ENCODE measurements around the gene KRT4. TPM values are rescaled to one million over a fixed set of nuclear protein-coding genes. Genes with fewer than 3 reads are reported as not detected.

Gene KRT4
- polyA plus RNA-seq, 1 donor from 2014 or later, result not detected

DNA sequence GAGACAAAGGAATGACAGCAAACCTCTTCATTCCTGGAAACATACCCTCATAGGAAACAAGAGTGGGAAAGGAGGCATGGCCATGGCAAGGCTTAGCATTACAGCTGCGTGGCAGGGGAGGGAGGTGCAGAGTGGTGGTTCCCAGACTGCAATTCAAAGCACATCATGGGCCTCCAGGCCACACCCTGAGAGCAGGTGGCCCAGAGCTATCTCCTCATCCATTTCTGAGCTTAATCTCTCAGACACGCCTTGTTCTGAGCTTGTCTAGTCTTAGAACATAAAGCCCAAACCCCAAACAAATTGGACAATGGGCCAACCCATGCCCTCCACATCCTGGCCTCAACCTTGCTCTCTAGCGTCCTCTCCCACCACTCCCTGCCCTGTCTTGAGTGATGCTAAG is 12.1 kb downstream of the KRT4 start:
- Histone ChIP-seq H4K20me1 (ENCODE audit: insufficient read depth) (no peaks in the 10 kb centered on the region), H3K36me3 (ENCODE audit: insufficient read depth, low read length) (no peaks in the 10 kb centered on the region), H3K9ac (ENCODE audit: low read length) (no peak overlapping the region), H3K9me2 (ENCODE audit: insufficient read depth, low read length) (no peaks in the 10 kb centered on the region), H3F3A (ENCODE audit: insufficient read depth, low read length, poor library complexity, severe bottlenecking) (no peaks in the 10 kb centered on the region), H2AFZ (ENCODE audit: low read depth, low read length) (no peak overlapping the region), H3K4me3 (ENCODE audit: low read length) (no peak overlapping the region), H3K9me3 (ENCODE audit: low read length) (no peaks in the 10 kb centered on the region), H3K4me2 (ENCODE audit: low read length) (no peak overlapping the region), H3K79me2 (replicated peaks; ENCODE audit: insufficient read depth, low read length) (no peaks in the 10 kb centered on the region), H3K27me3 (ENCODE audit: insufficient read depth, low read depth, low read length) (no peaks in the 10 kb centered on the region), H3K27ac (ENCODE audit: low read length) (no peak overlapping the region)
- TF ChIP-seq TAF1 (IDR thresholded peaks at IDR 0.05; ENCODE audit: low read depth) (no peak), SMC3 (conservative IDR thresholded peaks at IDR 0.05; ENCODE audit: poor library complexity) (no peak), RAD21 (conservative IDR thresholded peaks at IDR 0.05) (no peak), POLR2AphosphoS5 (IDR thresholded peaks at IDR 0.05) (no peak), EZH2 (IDR thresholded peaks at IDR 0.05; ENCODE audit: borderline replicate concordance, insufficient read depth, low read length, poor library complexity, severe bottlenecking) (no peak), EP300 (conservative IDR thresholded peaks at IDR 0.05; ENCODE audit: poor library complexity, severe bottlenecking) (no peak), MXI1 (conservative IDR thresholded peaks at IDR 0.05; ENCODE audit: poor library complexity, severe bottlenecking) (no peak)
- TF ChIP-seq, protein P1, sequence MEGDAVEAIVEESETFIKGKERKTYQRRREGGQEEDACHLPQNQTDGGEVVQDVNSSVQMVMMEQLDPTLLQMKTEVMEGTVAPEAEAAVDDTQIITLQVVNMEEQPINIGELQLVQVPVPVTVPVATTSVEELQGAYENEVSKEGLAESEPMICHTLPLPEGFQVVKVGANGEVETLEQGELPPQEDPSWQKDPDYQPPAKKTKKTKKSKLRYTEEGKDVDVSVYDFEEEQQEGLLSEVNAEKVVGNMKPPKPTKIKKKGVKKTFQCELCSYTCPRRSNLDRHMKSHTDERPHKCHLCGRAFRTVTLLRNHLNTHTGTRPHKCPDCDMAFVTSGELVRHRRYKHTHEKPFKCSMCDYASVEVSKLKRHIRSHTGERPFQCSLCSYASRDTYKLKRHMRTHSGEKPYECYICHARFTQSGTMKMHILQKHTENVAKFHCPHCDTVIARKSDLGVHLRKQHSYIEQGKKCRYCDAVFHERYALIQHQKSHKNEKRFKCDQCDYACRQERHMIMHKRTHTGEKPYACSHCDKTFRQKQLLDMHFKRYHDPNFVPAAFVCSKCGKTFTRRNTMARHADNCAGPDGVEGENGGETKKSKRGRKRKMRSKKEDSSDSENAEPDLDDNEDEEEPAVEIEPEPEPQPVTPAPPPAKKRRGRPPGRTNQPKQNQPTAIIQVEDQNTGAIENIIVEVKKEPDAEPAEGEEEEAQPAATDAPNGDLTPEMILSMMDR (IDR thresholded peaks at IDR 0.05; ENCODE audit: poor library complexity, severe bottlenecking), result no peak
- TF ChIP-seq, protein P2, sequence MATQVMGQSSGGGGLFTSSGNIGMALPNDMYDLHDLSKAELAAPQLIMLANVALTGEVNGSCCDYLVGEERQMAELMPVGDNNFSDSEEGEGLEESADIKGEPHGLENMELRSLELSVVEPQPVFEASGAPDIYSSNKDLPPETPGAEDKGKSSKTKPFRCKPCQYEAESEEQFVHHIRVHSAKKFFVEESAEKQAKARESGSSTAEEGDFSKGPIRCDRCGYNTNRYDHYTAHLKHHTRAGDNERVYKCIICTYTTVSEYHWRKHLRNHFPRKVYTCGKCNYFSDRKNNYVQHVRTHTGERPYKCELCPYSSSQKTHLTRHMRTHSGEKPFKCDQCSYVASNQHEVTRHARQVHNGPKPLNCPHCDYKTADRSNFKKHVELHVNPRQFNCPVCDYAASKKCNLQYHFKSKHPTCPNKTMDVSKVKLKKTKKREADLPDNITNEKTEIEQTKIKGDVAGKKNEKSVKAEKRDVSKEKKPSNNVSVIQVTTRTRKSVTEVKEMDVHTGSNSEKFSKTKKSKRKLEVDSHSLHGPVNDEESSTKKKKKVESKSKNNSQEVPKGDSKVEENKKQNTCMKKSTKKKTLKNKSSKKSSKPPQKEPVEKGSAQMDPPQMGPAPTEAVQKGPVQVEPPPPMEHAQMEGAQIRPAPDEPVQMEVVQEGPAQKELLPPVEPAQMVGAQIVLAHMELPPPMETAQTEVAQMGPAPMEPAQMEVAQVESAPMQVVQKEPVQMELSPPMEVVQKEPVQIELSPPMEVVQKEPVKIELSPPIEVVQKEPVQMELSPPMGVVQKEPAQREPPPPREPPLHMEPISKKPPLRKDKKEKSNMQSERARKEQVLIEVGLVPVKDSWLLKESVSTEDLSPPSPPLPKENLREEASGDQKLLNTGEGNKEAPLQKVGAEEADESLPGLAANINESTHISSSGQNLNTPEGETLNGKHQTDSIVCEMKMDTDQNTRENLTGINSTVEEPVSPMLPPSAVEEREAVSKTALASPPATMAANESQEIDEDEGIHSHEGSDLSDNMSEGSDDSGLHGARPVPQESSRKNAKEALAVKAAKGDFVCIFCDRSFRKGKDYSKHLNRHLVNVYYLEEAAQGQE (IDR thresholded peaks at IDR 0.05; ENCODE audit: borderline replicate concordance), result no peak

DNA sequence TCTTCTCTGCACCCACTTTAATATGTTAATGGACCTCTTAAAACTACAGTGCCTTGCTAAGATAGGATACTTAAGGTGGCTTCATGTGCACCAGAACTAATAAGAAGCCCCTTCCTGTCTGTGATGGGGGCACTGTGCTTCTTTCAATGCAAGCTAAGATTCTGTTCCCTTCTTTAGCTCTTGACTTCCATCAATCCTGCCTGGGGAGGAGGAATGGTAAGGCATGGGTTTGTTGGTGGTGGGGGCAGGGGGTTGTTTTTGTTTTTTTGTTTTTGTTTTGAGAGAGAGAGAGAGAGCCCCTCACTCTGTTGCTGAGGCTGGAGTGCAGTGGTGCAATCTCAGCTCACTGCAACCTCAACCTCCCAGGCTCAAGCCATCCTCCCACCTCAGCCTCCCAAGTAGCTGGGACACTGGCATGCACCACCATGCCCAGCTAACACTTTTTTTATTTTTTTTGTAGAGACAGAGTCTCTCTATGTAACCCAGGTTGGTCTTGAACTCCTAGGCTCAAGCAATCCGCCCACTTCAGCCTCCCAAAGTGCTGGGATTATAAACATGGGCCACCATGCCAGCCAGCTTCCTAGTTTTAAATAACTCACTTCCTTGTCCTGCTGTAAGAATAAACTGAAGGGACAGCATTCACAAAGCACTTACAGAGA is 13.5 kb downstream of the KRT4 start:
- H3K9me2 ChIP-seq (ENCODE audit: insufficient read depth, low read length), result no peaks in the 10 kb centered on the region
- H3K27ac ChIP-seq (ENCODE audit: low read length), result no peak overlapping the region
- H3K9me3 ChIP-seq (ENCODE audit: low read length), result no peaks in the 10 kb centered on the region
- no peaks in the 10 kb centered on the region for H3K79me2 ChIP-seq (replicated peaks; ENCODE audit: insufficient read depth, low read length)
- H3F3A ChIP-seq (ENCODE audit: insufficient read depth, low read length, poor library complexity, severe bottlenecking), result no peaks in the 10 kb centered on the region
- no peak for TF ChIP-seq POLR2AphosphoS5 (IDR thresholded peaks at IDR 0.05)
- no peak for TF ChIP-seq EP300 (conservative IDR thresholded peaks at IDR 0.05; ENCODE audit: poor library complexity, severe bottlenecking)
- TF ChIP-seq, protein P1 (IDR thresholded peaks at IDR 0.05; ENCODE audit: poor library complexity, severe bottlenecking), result no peak
- TF ChIP-seq MXI1 (conservative IDR thresholded peaks at IDR 0.05; ENCODE audit: poor library complexity, severe bottlenecking), result no peak
- TF ChIP-seq, protein P2 (IDR thresholded peaks at IDR 0.05; ENCODE audit: borderline replicate concordance), result no peak
- TF ChIP-seq TAF1 (IDR thresholded peaks at IDR 0.05; ENCODE audit: low read depth), result no peak
- TF ChIP-seq SMC3 (conservative IDR thresholded peaks at IDR 0.05; ENCODE audit: poor library complexity), result no peak
- no peak for TF ChIP-seq EZH2 (IDR thresholded peaks at IDR 0.05; ENCODE audit: borderline replicate concordance, insufficient read depth, low read length, poor library complexity, severe bottlenecking)
- no peak for TF ChIP-seq RAD21 (conservative IDR thresholded peaks at IDR 0.05)
- no peak overlapping the region for H3K4me3 ChIP-seq (ENCODE audit: low read length)
- no peak overlapping the region for H3K9ac ChIP-seq (ENCODE audit: low read length)
- no peak overlapping the region for H2AFZ ChIP-seq (ENCODE audit: low read depth, low read length)
- H3K4me2 ChIP-seq (ENCODE audit: low read length), result no peak overlapping the region
- no peaks in the 10 kb centered on the region for H3K36me3 ChIP-seq (ENCODE audit: insufficient read depth, low read length)
- H4K20me1 ChIP-seq (ENCODE audit: insufficient read depth), result no peaks in the 10 kb centered on the region
- H3K27me3 ChIP-seq (ENCODE audit: insufficient read depth, low read depth, low read length), result no peaks in the 10 kb centered on the region

Measured in neural cell (in vitro differentiated cells).